Left cardiac atrium (tissue), 4 donors: ENCODE data around the gene CAP1. TPM values are rescaled to one million over a fixed set of nuclear protein-coding genes. Genes with fewer than 3 reads are reported as not detected.
"Not testable (repeated sequence)": the region's sequence is repeated elsewhere in the genome, so short reads cannot be mapped to it uniquely, and the experiment has no call there.

Source experiments
- ATAC-seq, 2 donors: fragments of 200-7000 bp; cut with Tn5 transposase; one replicate each; pipeline ENCODE4 v1.9.1; 2020; ENCODE audit warnings: mild to moderate bottlenecking in 2 of 2, moderate library complexity in 2 of 2
- DNase-seq: peaks from one replicate; pipeline ENCODE4 v3.0.0-alpha.2; 2020
- intact Hi-C, 2 donors: fragments of 100-400 bp; cut with DNase I; formaldehyde crosslinking; loops; one replicate each; pipeline versions ENCODE4 v1.14.1 to v1.15.1; 2022 to 2023
- long read RNA-seq: library from polyadenylated mRNA; unstranded; transcript quantifications from one replicate; pipeline ENCODE4 v2.0.0, GENCODE V29; 2021
- total RNA-seq, 2 donors: library from RNA; stranded (reverse); fragmentation: NEBNext Ultra II Directional; extraction: Animal tissue kit (Norgen Biotek cat#: 25700); gene quantifications; one replicate each; pipeline ENCODE4 v1.2.1, GENCODE V29; 2021
- donor health status: DM: no; HTN: yes; CAD: no.
- donor health status: DM: no; HTN: yes; CAD: no; lungs with severe emphysema.
- donor health status: DM: yes; HTN: yes; CAD: no.
- donor health status: Dilated cardiomyopathy.

Gene CAP1
- 100 to 1,000 TPM; 133 to 179 TPM for total RNA-seq
- long read RNA-seq, transcript CAP1-206 (13 exons, 2,217 nt): major isoform, 69 of 157 reads
- long read RNA-seq, transcript CAP1-201 (13 exons, 2,592 nt): minor isoform, 8 of 157 reads
- long read RNA-seq, transcript CAP1-202 (13 exons, 1,496 nt): minor isoform, 15 of 157 reads
- long read RNA-seq, transcript CAP1-203 (13 exons, 3,105 nt): minor isoform, 18 of 157 reads
- long read RNA-seq, partial matches to known transcripts: 16 of 157 reads
- long read RNA-seq, other reads (novel, unspliced or antisense): 26 of 157 reads

GRCh38 chr1:40040511-40041465 lies at the start of gene CAP1:
Gene CAP1 (plus strand): TSS chr1:40040729. CDS start chr1:40059347, 18,618 bp downstream.
- ATAC-seq: peak; percentile 94 to 96
- intact Hi-C loops: no loop called here

GRCh38 chr1:39992234-39992633 lies 48.3 kb upstream of the CAP1 start:
- intact Hi-C loops: no loop called here
- ATAC-seq (no peak), DNase-seq (no peak)

More at GRCh38 chr1:40040511-40041465, at the start of gene CAP1:
- peak; percentile 99 for DNase-seq

GRCh38 chr1:39992888-39993287 lies 47.6 kb upstream of the CAP1 start:
- ATAC-seq: no peak
- DNase-seq: no peak
- intact Hi-C loops: no loop called here

- DNase-seq (no peak), ATAC-seq (peak in 1 of 2 donors; percentile 23)
- intact Hi-C loops: no loop called here
Measured at GRCh38 chr1:39995973-39996393, 44.5 kb upstream of the CAP1 start.

GRCh38 chr1:39996396-39997004 lies 44.0 kb upstream of the CAP1 start:
- no peak for DNase-seq
- intact Hi-C loops: no loop called here
- ATAC-seq: no peak

GRCh38 chr1:40001456-40001855 lies 39.1 kb upstream of the CAP1 start:
- no peak for ATAC-seq
- no peak for DNase-seq
- intact Hi-C loops: no loop called here

GRCh38 chr1:40003156-40004093 lies 37.1 kb upstream of the CAP1 start:
- DNase-seq: no peak
- no peak for ATAC-seq
- intact Hi-C loops: no loop called here

GRCh38 chr1:40004857-40005256 lies 35.7 kb upstream of the CAP1 start:
- no peak for ATAC-seq
- DNase-seq: no peak
- intact Hi-C loops: no loop called here

GRCh38 chr1:40007481-40008034 lies 33.0 kb upstream of the CAP1 start:
- intact Hi-C loops, ATAC-seq, DNase-seq: not testable (repeated sequence)

- DNase-seq (no peak), ATAC-seq (no peak)
- intact Hi-C loops: no loop called here
Measured at GRCh38 chr1:40011198-40011597, 29.3 kb upstream of the CAP1 start.

GRCh38 chr1:40014253-40014706 lies 26.2 kb upstream of the CAP1 start:
- intact Hi-C loops: no loop called here
- DNase-seq: no peak
- ATAC-seq: no peak

- DNase-seq (no peak), ATAC-seq (no peak)
- intact Hi-C loops: no loop called here
Measured at GRCh38 chr1:40014812-40015594, 25.5 kb upstream of the CAP1 start.

- intact Hi-C loops: no loop called here
- ATAC-seq: no peak
Measured at GRCh38 chr1:40017951-40018575, 22.5 kb upstream of the CAP1 start.

GRCh38 chr1:40020447-40021085 lies 20.0 kb upstream of the CAP1 start:
- intact Hi-C loops: no loop called here
- ATAC-seq: no peak
- no peak for DNase-seq

More at GRCh38 chr1:40017951-40018575, 22.5 kb upstream of the CAP1 start:
- no peak for DNase-seq

GRCh38 chr1:40023379-40023944 lies 17.1 kb upstream of the CAP1 start:
- no peak for ATAC-seq
- intact Hi-C loops: no loop called here
- DNase-seq: no peak

- DNase-seq (no peak), ATAC-seq (no peak)
- intact Hi-C loops: no loop called here
Measured at GRCh38 chr1:40024671-40025070, 15.9 kb upstream of the CAP1 start.
